SJSA1 (cell line): ENCODE data around the gene XPO6. TPM values are rescaled to one million over a fixed set of nuclear protein-coding genes. Genes with fewer than 3 reads are reported as not detected.

Source experiments
- DNase-seq, 2 experiments: peaks; one replicate each; pipeline ENCODE4 v3.0.0-alpha.2; 2015 to 2020; ENCODE audit warnings: low spot score in 2 of 2, low read depth in 1 of 2
- H3K27ac ChIP-seq: fragments of 250-450 bp; sonication (Bioruptor Pico); 2 replicates; pipeline ENCODE4 v1.5.1; 2020; ENCODE audit warnings: mild to moderate bottlenecking, moderate library complexity
- H3K27me3 ChIP-seq: fragments of 250-450 bp; sonication (Bioruptor Pico); replicated peaks from 2 replicates; pipeline ENCODE4 v1.5.1; 2020; ENCODE audit warnings: mild to moderate bottlenecking, moderate library complexity
- H3K36me3 ChIP-seq: fragments of 250-450 bp; sonication (Bioruptor Pico); 2 replicates; pipeline ENCODE4 v1.5.1; 2020; ENCODE audit warnings: mild to moderate bottlenecking
- H3K4me1 ChIP-seq: fragments of 250-450 bp; sonication (Bioruptor Pico); replicated peaks from 2 replicates; pipeline ENCODE4 v1.6.1; 2021; ENCODE audit warnings: mild to moderate bottlenecking
- H3K4me3 ChIP-seq: fragments of 250-450 bp; sonication (Bioruptor Pico); 2 replicates; pipeline ENCODE4 v1.5.1; 2020; ENCODE audit warnings: mild to moderate bottlenecking
- H3K9me3 ChIP-seq: fragments of 250-450 bp; sonication (Bioruptor Pico); replicated peaks from 2 replicates; pipeline ENCODE4 v1.5.1; 2020; ENCODE audit warnings: mild to moderate bottlenecking
- total RNA-seq: library from RNA; depleted of rRNA; stranded (reverse); fragments of >200 nt; shearing (Covaris generic); gene quantifications from 2 replicates; pipeline ENCODE4 v1.2.3, GENCODE V29; 2014

The XPO6 gene
- total RNA-seq, 1 experiment from 2014 or later, result 164 TPM

DNA sequence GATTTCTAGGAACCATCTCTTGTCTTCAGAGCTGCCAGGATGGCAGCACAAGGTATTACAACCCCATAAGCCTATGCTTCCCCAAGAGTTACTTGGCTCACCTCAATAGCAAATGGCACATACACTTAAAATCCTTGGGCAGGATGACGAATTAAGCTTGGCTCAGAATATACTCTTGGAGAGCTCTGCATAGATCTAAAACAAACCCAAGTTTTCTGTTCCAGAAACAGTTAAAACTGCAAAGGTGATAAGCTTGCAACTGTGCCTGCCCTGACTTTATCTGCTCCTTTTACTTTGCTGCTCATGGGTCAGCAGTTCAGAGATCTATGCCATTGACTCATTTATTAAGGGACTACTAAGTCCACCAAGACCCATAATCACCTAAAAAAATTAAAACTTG is 26.1 kb downstream of the XPO6 start:
- Histone ChIP-seq H3K4me1 (peaks cover 81% of the 10 kb centered on the region), H3K9me3 (no peaks in the 10 kb centered on the region), H3K4me3 (no peak overlapping the region), H3K27ac (no peak overlapping the region), H3K27me3 (no peaks in the 10 kb centered on the region), H3K36me3 (peaks cover 44% of the 10 kb centered on the region)
- DNase-seq, result no peak

DNA sequence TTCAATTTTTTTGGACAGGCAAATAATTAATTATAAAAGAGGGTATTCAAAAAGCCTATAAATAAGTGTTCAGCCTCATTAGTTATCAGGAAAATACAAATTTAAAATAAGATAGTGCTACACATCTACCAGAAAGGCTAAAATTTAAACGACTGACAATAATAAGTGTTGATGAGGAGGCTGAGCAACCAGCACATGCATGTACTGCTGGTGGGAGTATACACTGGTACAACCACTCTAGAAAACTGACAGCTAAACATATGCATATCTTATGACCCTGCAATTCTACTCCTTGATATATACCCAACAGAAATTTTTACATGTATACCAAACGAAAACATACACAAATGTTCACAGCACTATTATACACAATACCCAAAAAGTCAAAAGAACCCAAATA is 27.1 kb downstream of the XPO6 start:
- H3K4me1 ChIP-seq, result peaks cover 83% of the 10 kb centered on the region

DNA sequence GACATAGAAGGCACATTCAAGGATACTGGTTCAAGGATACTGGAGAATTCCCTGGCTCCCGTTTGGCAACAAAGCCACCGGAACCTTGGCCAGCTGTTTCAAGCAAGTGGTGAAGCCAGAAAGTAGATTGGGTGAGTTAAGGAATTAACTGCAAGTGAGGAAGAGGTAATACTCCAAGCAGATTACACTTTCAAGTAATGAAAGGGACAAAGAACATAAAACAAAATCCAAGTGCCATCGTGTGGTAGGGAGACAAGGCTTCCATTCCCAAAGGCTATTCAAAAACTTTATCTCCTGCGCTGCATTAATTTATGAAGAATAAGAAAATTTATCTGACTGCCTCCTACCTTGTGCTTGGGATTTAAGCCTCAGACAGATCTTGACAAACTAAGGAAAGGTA is 27.8 kb downstream of the XPO6 start:
- Histone ChIP-seq H3K9me3 (no peaks in the 10 kb centered on the region), H3K36me3 (peaks cover 61% of the 10 kb centered on the region), H3K27ac (no peak overlapping the region), H3K4me3 (no peak overlapping the region), H3K27me3 (no peaks in the 10 kb centered on the region), H3K4me1 (peaks cover 80% of the 10 kb centered on the region)
- DNase-seq, result no peak

More for the DNA sequence above, 27.1 kb downstream of the XPO6 start:
- Histone ChIP-seq H3K9me3 (no peaks in the 10 kb centered on the region), H3K27me3 (no peaks in the 10 kb centered on the region), H3K4me3 (no peak overlapping the region), H3K36me3 (peaks cover 54% of the 10 kb centered on the region), H3K27ac (no peak overlapping the region)
- DNase-seq, result no peak

DNA sequence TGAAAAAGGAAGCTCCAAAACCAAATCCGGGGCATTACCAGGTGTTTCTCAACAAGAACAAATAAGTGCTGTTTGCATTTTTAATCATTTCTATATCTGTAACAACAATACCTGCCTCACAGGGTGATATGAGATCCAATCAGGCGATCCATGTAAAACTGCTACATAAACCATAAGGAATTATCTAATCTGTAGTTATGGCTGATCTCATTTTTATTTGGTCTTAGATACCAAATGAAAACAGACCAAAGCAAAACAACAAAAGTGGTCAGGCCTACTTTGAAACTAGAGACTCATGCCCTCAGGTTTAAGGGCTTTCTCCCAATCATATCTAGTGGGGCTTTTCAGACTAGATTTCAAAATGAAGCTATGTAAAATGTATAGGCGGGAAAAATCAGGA is 28.3 kb downstream of the XPO6 start:
- Histone ChIP-seq H3K36me3 (peaks cover 59% of the 10 kb centered on the region), H3K27ac (no peak overlapping the region), H3K4me1 (peaks cover 75% of the 10 kb centered on the region), H3K9me3 (no peaks in the 10 kb centered on the region), H3K4me3 (no peak overlapping the region), H3K27me3 (no peaks in the 10 kb centered on the region)
- DNase-seq, result no peak

DNA sequence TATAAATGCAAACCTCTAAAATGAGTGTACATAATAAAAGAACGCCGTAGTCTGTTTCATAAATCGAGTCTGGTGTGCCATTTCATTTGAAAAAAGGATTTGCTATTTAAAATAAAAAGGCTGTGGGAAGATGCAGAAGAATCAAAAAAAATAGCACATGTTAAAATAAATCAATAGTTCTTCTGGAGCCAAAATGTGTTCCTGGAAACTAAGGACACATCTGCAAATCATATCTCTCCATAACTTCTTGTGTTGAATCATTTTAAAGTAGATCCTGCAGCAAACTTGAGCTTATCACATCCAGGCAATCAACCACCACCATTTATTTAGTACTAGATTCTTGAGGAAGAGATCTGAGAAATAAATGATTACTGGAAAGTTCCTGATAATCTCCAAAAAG is 29.0 kb downstream of the XPO6 start:
- Histone ChIP-seq H3K27ac (no peak overlapping the region; the same call in 1 of the 2 replicates), H3K4me1 (peaks cover 68% of the 10 kb centered on the region)

DNA sequence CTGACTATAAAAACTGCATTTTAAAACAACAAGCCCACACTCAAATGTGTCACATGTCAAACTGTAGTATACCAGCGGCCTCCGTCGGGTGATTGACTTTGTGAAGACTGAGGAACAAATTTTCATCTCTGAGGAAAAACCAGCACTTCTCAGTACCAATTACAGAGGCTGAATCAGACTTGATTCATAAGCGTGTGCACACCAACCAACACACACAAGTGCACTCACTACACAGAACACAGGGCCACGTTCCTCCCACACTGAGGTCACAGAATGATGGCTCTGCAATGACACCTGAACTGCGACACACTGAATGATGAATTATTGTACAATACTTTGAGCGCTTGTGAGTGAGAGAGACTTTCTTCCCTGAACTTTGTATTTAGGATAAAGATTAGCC is 29.6 kb downstream of the XPO6 start:
- H3K9me3 ChIP-seq, result no peaks in the 10 kb centered on the region

More for the DNA sequence above, 29.0 kb downstream of the XPO6 start:
- Histone ChIP-seq H3K9me3 (no peaks in the 10 kb centered on the region), H3K36me3 (peaks cover 60% of the 10 kb centered on the region), H3K4me3 (no peak overlapping the region), H3K27me3 (no peaks in the 10 kb centered on the region)
- DNase-seq, result no peak

DNA sequence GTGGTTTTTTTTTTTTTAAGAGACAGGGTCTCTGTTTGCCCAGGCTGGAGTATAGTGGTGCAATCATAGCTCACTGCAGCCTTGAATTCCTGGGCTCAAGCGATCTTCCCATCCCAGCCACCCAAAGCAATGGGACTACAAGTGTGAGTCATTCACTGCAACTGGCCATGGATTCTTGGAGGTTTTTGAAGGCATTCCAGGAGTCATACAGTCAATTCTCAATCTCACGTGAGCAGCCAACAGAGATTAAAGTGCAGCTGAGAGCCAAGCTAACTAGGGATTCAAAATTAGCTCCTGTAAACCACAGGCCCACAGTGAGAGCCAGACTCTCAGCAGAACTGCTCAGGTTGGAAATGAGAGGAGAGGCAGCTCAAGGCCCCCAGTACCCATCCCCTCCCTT is 30.2 kb downstream of the XPO6 start:
- Histone ChIP-seq H3K27ac (peak overlapping the region; percentile 87), H3K4me1 (peaks cover 55% of the 10 kb centered on the region), H3K4me3 (no peak overlapping the region), H3K36me3 (peaks cover 63% of the 10 kb centered on the region), H3K9me3 (no peaks in the 10 kb centered on the region), H3K27me3 (no peaks in the 10 kb centered on the region)
- peak; percentile 81 to 89 for DNase-seq

More for the DNA sequence above, 29.6 kb downstream of the XPO6 start:
- H3K4me1 ChIP-seq, result peaks cover 62% of the 10 kb centered on the region
- no peaks in the 10 kb centered on the region for H3K27me3 ChIP-seq
- peak overlapping the region; percentile 87 for H3K27ac ChIP-seq
- no peak overlapping the region for H3K4me3 ChIP-seq
- H3K36me3 ChIP-seq, result peaks cover 60% of the 10 kb centered on the region
- no peak for DNase-seq

DNA sequence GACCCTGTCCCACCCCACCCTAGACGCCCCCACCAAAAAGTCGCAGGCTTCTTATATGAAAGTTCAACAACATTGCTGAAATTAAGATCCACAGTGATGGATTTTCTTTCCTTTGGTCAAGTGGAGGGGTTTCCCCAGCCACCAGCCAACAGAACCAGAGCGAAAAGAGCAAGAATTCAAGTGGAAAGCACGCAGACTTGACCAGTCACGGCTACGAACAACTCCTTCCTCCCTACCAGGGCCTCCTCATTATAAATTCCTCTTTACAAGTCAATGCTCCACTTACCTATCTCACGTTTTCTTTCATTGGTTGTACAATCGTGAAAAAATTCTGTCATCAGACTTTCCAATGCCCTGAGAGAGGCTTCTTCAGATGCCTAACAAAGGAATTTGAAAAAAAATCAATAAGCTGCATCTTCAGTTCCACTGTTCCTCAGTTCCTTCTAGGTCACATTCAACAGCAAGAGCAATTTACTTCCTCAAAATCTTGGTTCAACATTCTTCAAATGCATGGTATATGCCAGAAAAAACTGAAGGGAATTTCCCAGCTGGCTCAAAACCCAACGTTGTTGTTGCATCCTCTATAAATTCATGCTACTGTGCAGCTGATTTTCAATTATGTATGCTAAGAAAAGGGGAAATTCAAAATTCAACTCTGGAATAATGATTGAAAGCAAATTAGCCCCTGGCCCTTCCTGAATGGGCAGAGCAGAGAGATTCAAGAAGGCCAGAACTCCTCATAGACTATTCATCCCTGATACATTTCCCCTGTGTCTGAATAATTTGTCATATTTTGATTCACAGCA is 30.9 kb downstream of the XPO6 start:
- peak in 1 of 2 experiments; percentile 66 for DNase-seq
- no peak overlapping the region for H3K4me3 ChIP-seq
- H3K27me3 ChIP-seq, result no peaks in the 10 kb centered on the region
- peaks cover 68% of the 10 kb centered on the region for H3K36me3 ChIP-seq
- peak overlapping the region; percentile 87 for H3K27ac ChIP-seq
- no peaks in the 10 kb centered on the region for H3K9me3 ChIP-seq
- peaks cover 51% of the 10 kb centered on the region for H3K4me1 ChIP-seq

DNA sequence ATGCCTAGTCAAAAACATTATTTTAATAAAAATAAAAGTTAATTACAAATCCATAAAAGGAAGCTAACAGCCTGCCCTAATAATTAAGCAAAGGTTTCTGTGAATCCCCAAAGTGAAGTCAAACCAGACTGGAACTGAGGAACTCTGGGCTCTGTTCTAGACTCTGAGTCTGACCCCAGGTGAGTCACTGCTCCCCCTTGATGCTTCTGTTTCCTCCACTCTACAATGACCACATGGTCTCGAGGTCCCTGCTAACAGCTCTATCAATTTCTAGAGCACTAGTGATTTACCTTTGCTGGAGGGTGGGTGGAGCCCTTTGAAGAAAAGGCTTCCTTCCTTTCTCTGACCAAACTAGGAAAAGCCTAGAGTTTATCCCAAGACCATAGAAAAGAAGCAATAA is 32.4 kb downstream of the XPO6 start:
- peaks cover 75% of the 10 kb centered on the region for H3K36me3 ChIP-seq
- H3K27me3 ChIP-seq, result no peaks in the 10 kb centered on the region
- H3K4me3 ChIP-seq, result no peak overlapping the region
- peaks cover 60% of the 10 kb centered on the region for H3K4me1 ChIP-seq
- no peaks in the 10 kb centered on the region for H3K9me3 ChIP-seq
- DNase-seq, result no peak
- peak overlapping the region; percentile 41; the same call in 1 of the 2 replicates for H3K27ac ChIP-seq

DNA sequence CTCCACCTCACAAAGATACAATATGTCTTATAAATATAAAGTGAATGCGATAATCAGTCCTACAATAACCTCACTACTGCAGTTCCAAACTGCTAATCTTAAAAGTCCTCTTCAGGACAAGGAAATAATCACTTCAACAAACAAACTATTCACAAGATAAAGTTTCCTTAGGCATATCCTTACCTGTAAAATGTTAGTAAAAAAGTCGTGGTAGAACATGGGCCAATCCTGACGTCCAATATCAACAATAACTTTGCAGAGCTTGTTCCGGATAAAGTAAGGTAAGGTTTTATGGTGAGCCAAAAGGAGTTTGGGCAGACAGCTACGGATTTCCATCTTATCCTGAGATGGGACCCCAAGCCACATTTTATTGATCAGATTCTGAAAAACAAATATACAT is 36.0 kb downstream of the XPO6 start:
- Histone ChIP-seq H3K4me1 (peaks cover 32% of the 10 kb centered on the region), H3K9me3 (no peaks in the 10 kb centered on the region), H3K4me3 (no peak overlapping the region), H3K36me3 (peaks cover 89% of the 10 kb centered on the region), H3K27me3 (no peaks in the 10 kb centered on the region), H3K27ac (peak overlapping the region; percentile 51; the same call in 1 of the 2 replicates)
- DNase-seq, result no peak

DNA sequence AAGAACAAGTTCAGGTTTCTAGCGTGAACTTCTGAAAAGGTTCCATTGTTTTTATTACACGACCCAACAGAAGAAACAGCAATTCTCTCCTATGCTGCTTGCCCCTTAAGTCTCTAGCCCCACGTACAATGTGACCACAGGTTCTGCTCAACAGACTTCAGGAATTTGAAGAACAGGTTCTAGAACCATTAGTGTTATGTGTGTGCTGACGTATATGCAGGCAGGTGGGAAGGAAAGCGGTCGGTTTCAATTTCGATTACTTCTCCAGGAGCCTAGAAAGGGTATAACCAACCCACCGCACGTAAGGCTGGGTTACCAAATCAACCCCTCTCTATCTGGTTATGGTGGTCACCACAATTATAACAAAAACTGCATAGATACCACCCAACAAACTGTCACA is 39.4 kb downstream of the XPO6 start:
- H3K9me3 ChIP-seq, result no peaks in the 10 kb centered on the region
- peaks cover 90% of the 10 kb centered on the region for H3K36me3 ChIP-seq
- H3K27ac ChIP-seq, result no peak overlapping the region
- no peak overlapping the region for H3K4me3 ChIP-seq
- no peak for DNase-seq
- H3K27me3 ChIP-seq, result no peaks in the 10 kb centered on the region
- H3K4me1 ChIP-seq, result peaks cover 18% of the 10 kb centered on the region

DNA sequence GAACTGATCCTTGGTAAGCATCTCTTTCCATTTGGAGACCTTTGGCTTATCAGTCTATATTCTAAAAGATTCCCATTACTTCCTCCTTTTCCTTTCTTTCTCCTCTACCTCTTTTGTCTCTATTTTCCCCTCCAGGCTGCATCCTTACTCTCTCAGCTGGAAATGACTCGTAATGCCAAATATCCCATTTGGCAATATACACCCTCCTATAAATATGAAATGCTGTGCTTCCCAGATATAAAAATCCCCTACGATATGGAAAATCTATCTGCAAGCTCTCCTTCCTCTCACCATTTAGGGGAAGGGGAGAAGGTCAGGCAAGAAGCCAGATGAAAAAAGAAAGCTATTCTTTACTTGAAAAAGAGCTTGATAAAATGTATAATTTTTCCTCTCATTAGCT is 39.9 kb downstream of the XPO6 start:
- Histone ChIP-seq H3K4me1 (peaks cover 18% of the 10 kb centered on the region), H3K27me3 (no peaks in the 10 kb centered on the region), H3K27ac (no peak overlapping the region), H3K36me3 (peaks cover 90% of the 10 kb centered on the region), H3K4me3 (no peak overlapping the region), H3K9me3 (no peaks in the 10 kb centered on the region)
- DNase-seq, result no peak

DNA sequence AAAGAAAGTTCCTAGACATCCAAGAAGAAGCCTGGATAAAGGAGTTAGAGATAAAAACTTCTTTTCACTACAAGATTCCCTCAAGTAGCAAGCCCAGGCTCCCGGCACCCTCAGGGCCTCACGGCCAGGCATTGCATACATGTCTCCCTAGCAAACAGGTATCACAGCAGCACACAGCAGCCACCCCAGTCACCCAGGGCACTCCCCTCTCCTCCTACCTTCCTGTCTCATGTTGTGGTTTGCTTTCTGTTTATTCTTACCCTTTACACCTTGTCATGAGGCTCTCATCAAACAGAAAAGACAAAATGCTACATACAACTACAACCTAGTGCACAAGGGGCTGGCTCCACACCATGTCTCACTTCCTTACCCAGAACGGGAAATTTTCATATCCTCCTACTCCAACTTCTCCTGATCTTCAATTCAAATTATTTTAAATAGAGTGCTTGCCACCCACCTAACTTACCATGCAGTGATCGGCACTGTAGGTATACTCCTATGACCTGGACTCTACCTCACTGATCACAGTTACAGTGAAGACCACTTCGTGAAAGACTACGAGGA is 42.7 kb downstream of the XPO6 start:
- no peaks in the 10 kb centered on the region for H3K27me3 ChIP-seq
- H3K4me1 ChIP-seq, result peaks cover 13% of the 10 kb centered on the region
- no peak overlapping the region for H3K27ac ChIP-seq
- no peak overlapping the region for H3K4me3 ChIP-seq
- H3K36me3 ChIP-seq, result peaks cover 90% of the 10 kb centered on the region
- no peak for DNase-seq
- H3K9me3 ChIP-seq, result no peaks in the 10 kb centered on the region

DNA sequence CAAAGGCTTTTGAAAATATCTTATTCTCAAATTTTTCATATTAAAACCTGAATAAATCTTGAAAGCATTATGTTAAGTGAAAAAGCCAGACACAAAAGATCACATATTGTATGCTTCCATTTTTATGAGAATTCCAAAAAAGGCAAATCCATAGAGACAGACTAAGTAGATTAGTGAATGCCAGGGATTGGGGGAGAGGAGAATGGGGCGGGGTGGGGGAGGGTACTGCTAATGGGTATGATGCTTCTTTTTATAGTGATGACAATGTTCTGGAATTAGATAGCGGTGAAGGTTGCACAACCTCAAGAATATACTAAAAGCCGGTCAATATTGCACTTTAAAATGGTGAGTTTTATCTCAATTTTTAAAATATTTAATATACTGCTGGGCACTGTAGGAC is 44.0 kb downstream of the XPO6 start:
- Histone ChIP-seq H3K36me3 (peaks cover 90% of the 10 kb centered on the region), H3K9me3 (no peaks in the 10 kb centered on the region), H3K27me3 (no peaks in the 10 kb centered on the region), H3K4me3 (no peak overlapping the region), H3K4me1 (peaks cover 15% of the 10 kb centered on the region), H3K27ac (no peak overlapping the region)
- DNase-seq, result no peak
